DND-41 (cell line): Measurements from ENCODE around the gene PAPSS2.
"Not testable (repeated sequence)": the region's sequence is repeated elsewhere in the genome, so short reads cannot be mapped to it uniquely, and the experiment has no call there.

Source experiments
- ATAC-seq: fragments of 200-7000 bp; cut with Tn5 transposase; 3 replicates; pipeline ENCODE4 v1.9.1; 2021; ENCODE audit warnings: low read depth; ENCODE audit not compliant: insufficient read depth
- DNase-seq: peaks from one replicate; pipeline ENCODE4 v3.0.0-alpha.2; 2020
- H2AFZ ChIP-seq: 2 replicates; pipeline ENCODE4 v1.6.0; 2012; ENCODE audit warnings: low read depth, low read length
- H3K27ac ChIP-seq: 2 replicates; pipeline ENCODE4 v1.5.1; 2012; ENCODE audit warnings: low read length, inconsistent platforms
- H3K27me3 ChIP-seq: fragments of 200-600 bp; sonication (generic); 2 replicates; pipeline ENCODE4 v1.6.0; 2012; ENCODE audit warnings: low read length, mild to moderate bottlenecking, inconsistent platforms; ENCODE audit not compliant: insufficient read depth, poor library complexity
- H3K36me3 ChIP-seq: 2 replicates; pipeline ENCODE4 v1.5.1; 2012; ENCODE audit warnings: low read length, inconsistent platforms; ENCODE audit not compliant: insufficient read depth
- H3K4me1 ChIP-seq: 2 replicates; pipeline ENCODE4 v1.5.1; 2012; ENCODE audit warnings: mild to moderate bottlenecking, low read length; ENCODE audit not compliant: insufficient read depth
- H3K4me2 ChIP-seq: 2 replicates; pipeline ENCODE4 v1.6.0; 2012; ENCODE audit warnings: mild to moderate bottlenecking, moderate library complexity, low read length, inconsistent platforms; ENCODE audit not compliant: insufficient read depth
- H3K4me3 ChIP-seq, 2 experiments: fragments of 200-600 bp in 1 of 2; shearing (Covaris generic) in 1 of 2; 2 replicates each; pipeline ENCODE4 v1.5.1; 2012 to 2016; ENCODE audit warnings: inconsistent platforms in 2 of 2, low read length in 2 of 2, mild to moderate bottlenecking in 2 of 2, low read depth in 1 of 2, moderate library complexity in 1 of 2
- H3K79me2 ChIP-seq: 2 replicates; pipeline ENCODE4 v1.6.0; 2012; ENCODE audit warnings: low read length, inconsistent platforms; ENCODE audit not compliant: insufficient read depth
- H3K9ac ChIP-seq: 2 replicates; pipeline ENCODE4 v1.6.0; 2012; ENCODE audit warnings: low read depth, mild to moderate bottlenecking, inconsistent platforms, low read length, moderate library complexity
- H3K9me3 ChIP-seq: 2 replicates; pipeline ENCODE4 v1.5.1; 2012; ENCODE audit warnings: low read length, moderate library complexity, mild to moderate bottlenecking, inconsistent platforms; ENCODE audit not compliant: insufficient read depth, severe bottlenecking
- H4K20me1 ChIP-seq: 2 replicates; pipeline ENCODE4 v1.6.0; 2012; ENCODE audit warnings: low read length; ENCODE audit not compliant: insufficient read depth
- EZH2 ChIP-seq: IDR thresholded peaks from 3 replicates; pipeline ENCODE4 v1.6.1; 2012; ENCODE audit warnings: borderline replicate concordance, low read depth, mild to moderate bottlenecking, moderate library complexity, low read length, inconsistent platforms; ENCODE audit not compliant: severe bottlenecking
- TF ChIP-seq, protein P1 (sequence below): IDR thresholded peaks from 2 replicates; pipeline ENCODE4 v1.5.1; 2012; ENCODE audit warnings: borderline replicate concordance, low read length, moderate library complexity, mild to moderate bottlenecking; ENCODE audit not compliant: poor library complexity, severe bottlenecking; ENCODE audit errors: extremely low read depth

PAPSS2 gene

DNA sequence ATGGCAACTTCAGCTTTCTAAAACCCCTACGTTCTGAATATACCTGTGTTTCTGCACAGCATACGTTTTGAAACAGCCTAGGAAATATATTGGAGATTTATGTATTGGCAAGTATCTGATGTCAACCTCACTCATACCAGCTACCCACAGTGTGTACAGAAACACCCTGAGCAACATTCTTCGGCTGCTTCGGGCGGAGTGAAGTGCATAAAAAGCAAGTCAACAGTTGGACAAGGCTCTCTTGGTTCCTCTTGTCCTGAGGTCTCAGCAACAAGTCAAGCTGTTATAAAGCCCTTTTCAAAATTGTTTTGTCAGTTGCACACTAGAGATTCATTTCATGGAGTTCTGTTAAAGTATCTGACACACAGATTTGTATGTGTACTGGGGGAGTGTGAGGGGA is 40.0 kb upstream of the PAPSS2 start:
- ATAC-seq (no peak), DNase-seq (no peak)
- Histone ChIP-seq H3K27ac (no peak overlapping the region), H4K20me1 (no peaks in the 10 kb centered on the region), H2AFZ (no peak overlapping the region), H3K27me3 (peaks cover 38% of the 10 kb centered on the region), H3K4me3 (no peak overlapping the region), H3K79me2 (no peaks in the 10 kb centered on the region), H3K9ac (no peak overlapping the region), H3K4me1 (no peaks in the 10 kb centered on the region), H3K4me2 (no peak overlapping the region), H3K9me3 (no peaks in the 10 kb centered on the region), H3K36me3 (no peaks in the 10 kb centered on the region)
- TF ChIP-seq, protein P1, sequence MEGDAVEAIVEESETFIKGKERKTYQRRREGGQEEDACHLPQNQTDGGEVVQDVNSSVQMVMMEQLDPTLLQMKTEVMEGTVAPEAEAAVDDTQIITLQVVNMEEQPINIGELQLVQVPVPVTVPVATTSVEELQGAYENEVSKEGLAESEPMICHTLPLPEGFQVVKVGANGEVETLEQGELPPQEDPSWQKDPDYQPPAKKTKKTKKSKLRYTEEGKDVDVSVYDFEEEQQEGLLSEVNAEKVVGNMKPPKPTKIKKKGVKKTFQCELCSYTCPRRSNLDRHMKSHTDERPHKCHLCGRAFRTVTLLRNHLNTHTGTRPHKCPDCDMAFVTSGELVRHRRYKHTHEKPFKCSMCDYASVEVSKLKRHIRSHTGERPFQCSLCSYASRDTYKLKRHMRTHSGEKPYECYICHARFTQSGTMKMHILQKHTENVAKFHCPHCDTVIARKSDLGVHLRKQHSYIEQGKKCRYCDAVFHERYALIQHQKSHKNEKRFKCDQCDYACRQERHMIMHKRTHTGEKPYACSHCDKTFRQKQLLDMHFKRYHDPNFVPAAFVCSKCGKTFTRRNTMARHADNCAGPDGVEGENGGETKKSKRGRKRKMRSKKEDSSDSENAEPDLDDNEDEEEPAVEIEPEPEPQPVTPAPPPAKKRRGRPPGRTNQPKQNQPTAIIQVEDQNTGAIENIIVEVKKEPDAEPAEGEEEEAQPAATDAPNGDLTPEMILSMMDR, result no peak
- no peak for TF ChIP-seq EZH2

DNA sequence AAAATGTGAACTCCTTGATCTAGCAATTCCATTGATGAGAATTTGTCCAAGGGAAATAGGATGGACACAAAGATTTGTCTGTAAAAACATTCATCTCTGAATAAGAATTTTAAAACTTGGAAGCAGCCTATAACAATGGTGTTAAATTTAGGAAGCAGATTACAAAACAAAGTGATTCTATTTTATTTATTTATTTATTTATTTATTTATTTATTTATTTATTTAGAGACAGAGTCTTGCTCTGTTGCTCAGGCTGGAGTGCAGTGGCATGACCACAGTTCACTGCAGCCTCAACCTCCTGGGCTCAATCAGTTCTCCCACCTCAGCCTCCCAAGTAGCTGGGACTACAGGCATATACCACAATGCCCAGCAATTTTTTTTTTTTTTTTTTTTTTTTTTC is 38.2 kb upstream of the PAPSS2 start:
- H3K27me3 ChIP-seq, result peaks cover 31% of the 10 kb centered on the region
- H3K4me2 ChIP-seq, H2AFZ ChIP-seq, H4K20me1 ChIP-seq, H3K4me1 ChIP-seq, H3K9me3 ChIP-seq, H3K79me2 ChIP-seq, ATAC-seq, H3K9ac ChIP-seq, DNase-seq, H3K4me3 ChIP-seq, H3K36me3 ChIP-seq, H3K27ac ChIP-seq: not testable (repeated sequence)

DNA sequence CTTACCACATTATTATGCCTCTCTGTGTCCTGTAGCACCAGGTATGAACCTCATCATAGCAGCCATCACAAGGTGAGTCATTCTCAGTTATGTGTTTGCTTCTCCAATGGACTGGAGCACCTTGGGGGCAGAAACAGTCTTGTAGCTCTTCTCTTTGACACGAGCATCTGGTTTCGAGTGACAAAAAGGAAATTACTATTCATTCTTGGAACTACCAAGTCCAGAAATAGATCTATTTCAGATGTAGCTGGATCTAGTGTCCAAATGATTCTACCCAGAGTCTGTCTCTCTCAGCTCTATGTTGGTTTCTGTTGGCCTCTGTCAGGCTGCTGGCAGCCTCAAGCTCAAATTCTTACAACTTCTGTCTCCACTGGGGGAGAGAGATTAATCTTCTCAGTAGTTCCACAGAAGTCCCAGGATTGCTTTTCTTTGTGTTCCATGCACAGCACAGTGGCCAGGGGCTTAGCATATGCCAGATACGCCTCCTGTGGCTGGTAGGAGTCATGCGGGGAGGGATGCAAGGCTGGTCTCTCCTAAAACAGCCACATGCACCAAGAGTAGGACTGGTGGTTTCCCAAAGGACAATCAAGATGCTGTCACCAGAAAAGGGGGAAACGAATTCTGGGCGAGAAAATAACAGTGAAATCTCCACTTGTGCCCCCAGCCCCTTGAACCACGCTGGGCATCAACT is 37.2 kb upstream of the PAPSS2 start:
- peaks cover 23% of the 10 kb centered on the region for H3K27me3 ChIP-seq
- H3K9ac ChIP-seq, result no peak overlapping the region
- ATAC-seq (no peak), DNase-seq (no peak)
- no peaks in the 10 kb centered on the region for H3K79me2 ChIP-seq
- no peaks in the 10 kb centered on the region for H4K20me1 ChIP-seq
- no peak overlapping the region for H3K4me3 ChIP-seq
- H3K4me1 ChIP-seq, result no peaks in the 10 kb centered on the region
- no peaks in the 10 kb centered on the region for H3K9me3 ChIP-seq
- H3K4me2 ChIP-seq, result no peak overlapping the region
- H2AFZ ChIP-seq, result no peak overlapping the region
- H3K27ac ChIP-seq, result no peak overlapping the region
- no peaks in the 10 kb centered on the region for H3K36me3 ChIP-seq
- no peak for TF ChIP-seq EZH2
- TF ChIP-seq, protein P1, result no peak

DNA sequence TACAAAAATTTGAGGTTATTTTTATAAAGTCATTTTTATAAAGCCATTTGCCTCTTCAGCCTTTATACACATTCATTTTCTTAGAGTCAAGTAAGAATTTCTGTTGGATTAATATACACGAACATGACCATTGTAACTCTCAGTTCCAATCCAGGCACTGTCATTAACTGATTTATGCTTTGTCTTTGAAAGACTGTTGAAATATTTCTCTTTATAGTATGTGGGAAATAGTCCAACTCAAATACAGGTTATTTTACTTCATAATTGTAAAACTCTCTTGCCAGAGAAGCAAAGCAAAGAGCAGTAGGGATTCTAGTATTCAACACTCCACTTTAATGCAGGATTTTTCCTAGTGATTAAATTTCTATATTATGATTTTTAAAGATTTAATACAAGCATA is 36.5 kb upstream of the PAPSS2 start:
- no peak overlapping the region for H3K27ac ChIP-seq
- no peaks in the 10 kb centered on the region for H3K9me3 ChIP-seq
- H4K20me1 ChIP-seq, result no peaks in the 10 kb centered on the region
- no peak overlapping the region for H3K4me3 ChIP-seq
- no peak for DNase-seq
- no peak overlapping the region for H3K4me2 ChIP-seq
- no peaks in the 10 kb centered on the region for H3K4me1 ChIP-seq
- no peak for ATAC-seq
- H3K27me3 ChIP-seq, result peaks cover 18% of the 10 kb centered on the region
- TF ChIP-seq EZH2, result no peak
- TF ChIP-seq, protein P1, result no peak
- no peaks in the 10 kb centered on the region for H3K79me2 ChIP-seq
- no peak overlapping the region for H2AFZ ChIP-seq
- H3K36me3 ChIP-seq, result no peaks in the 10 kb centered on the region
- H3K9ac ChIP-seq, result no peak overlapping the region
